Breast epithelium (tissue), 3 donors: ENCODE results near the gene MPPED2.

ENCODE experiments used
- POLR2A ChIP-seq: fragments of 450-650 bp; IDR thresholded peaks from one replicate; pipeline ENCODE4 v1.6.1; 2016; ENCODE audit warnings: antibody characterized with exemption, mild to moderate bottlenecking, moderate library complexity
- POLR2AphosphoS5 ChIP-seq, 3 donors: sonication (generic); formaldehyde crosslinking; IDR thresholded peaks; one replicate each; pipeline ENCODE4 v1.6.1; 2017; ENCODE audit warnings: antibody characterized with exemption in 3 of 3
- TF ChIP-seq, protein P1 (sequence below), 3 donors: fragments of 450-650 bp; IDR thresholded peaks; one replicate each; pipeline ENCODE4 v1.5.1; 2016 to 2017; ENCODE audit warnings: antibody characterized with exemption in 3 of 3, mild to moderate bottlenecking in 3 of 3, moderate library complexity in 3 of 3

DNA sequence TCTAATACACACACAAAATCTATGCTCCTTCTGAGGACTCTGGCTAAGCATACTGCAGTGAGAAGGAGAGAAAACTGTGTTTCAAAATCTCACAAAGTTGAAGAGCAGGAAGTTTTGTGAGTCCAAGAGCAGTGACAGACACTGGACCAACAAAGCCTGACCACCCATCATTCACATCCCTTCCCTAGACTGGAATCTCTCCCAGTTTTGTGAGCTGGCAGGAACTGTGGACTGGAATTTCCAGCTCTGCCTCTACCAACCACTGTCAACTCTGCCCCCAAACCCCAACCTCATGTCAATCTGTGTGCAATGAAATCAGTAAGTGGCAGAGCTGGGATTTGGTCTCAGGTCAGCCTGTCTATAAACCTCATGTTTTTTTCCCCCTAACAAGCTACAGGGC lies 150.7 kb downstream of the MPPED2 start:
- TF ChIP-seq POLR2AphosphoS5 (IDR thresholded peaks at IDR 0.05) (no peak), POLR2A (no peak)
- TF ChIP-seq, protein P1, sequence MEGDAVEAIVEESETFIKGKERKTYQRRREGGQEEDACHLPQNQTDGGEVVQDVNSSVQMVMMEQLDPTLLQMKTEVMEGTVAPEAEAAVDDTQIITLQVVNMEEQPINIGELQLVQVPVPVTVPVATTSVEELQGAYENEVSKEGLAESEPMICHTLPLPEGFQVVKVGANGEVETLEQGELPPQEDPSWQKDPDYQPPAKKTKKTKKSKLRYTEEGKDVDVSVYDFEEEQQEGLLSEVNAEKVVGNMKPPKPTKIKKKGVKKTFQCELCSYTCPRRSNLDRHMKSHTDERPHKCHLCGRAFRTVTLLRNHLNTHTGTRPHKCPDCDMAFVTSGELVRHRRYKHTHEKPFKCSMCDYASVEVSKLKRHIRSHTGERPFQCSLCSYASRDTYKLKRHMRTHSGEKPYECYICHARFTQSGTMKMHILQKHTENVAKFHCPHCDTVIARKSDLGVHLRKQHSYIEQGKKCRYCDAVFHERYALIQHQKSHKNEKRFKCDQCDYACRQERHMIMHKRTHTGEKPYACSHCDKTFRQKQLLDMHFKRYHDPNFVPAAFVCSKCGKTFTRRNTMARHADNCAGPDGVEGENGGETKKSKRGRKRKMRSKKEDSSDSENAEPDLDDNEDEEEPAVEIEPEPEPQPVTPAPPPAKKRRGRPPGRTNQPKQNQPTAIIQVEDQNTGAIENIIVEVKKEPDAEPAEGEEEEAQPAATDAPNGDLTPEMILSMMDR (IDR thresholded peaks at IDR 0.05), result no peak
